ENCODE measurements around the gene SPTB. TPM values are rescaled to one million over a fixed set of nuclear protein-coding genes. Genes with fewer than 3 reads are reported as not detected.
A peak's percentile ranks its signal among the peaks of the same experiment; 100 is the strongest.

Gene SPTB
- total RNA-seq, 1 experiment from 2014 or later: 2.3 TPM

DNA sequence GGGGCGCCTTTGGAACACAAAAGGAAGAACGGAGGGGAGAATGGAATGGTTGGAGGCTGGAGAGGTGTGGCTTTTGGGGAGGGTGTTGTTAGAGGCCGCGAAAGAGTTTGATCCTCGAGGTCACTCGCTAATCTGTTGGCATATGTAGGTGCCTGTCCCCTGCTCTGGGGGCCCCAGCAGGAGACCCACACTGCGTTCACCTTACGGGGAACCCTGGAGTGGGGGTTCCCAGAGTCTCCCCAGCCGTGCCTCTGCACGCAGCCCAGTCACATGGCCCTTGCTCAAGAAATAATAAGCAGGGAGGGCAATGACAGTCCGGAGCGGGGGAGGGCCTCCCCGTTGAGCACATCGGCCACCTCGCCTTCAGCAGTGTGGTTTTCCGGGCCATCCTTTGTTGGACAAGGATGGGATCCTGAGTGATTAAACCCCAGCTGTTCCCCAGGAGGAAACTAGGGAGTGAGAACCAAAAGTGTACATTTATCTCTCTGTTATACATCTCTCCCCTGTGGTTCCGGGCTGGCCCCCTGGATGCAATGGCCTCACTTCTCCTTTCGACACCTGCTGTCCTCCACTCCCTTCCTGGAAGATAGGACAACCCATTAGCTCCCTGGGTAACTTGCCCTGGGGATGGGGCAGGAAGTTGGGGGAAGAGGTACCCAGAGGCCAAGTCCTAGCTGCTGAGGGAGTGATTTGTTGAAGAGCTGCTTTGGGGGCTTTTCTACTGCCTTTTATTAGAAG is 174.2 kb downstream of the SPTB start:
- Histone ChIP-seq H4K20me1 (ENCODE audit: low read length) (peaks cover 22% of the 10 kb centered on the region; the same call in 1 of the 2 replicates), H3K27ac (ENCODE audit: low read length) (peak overlapping the region; percentile 48; the same call in 1 of the 2 replicates)

DNA sequence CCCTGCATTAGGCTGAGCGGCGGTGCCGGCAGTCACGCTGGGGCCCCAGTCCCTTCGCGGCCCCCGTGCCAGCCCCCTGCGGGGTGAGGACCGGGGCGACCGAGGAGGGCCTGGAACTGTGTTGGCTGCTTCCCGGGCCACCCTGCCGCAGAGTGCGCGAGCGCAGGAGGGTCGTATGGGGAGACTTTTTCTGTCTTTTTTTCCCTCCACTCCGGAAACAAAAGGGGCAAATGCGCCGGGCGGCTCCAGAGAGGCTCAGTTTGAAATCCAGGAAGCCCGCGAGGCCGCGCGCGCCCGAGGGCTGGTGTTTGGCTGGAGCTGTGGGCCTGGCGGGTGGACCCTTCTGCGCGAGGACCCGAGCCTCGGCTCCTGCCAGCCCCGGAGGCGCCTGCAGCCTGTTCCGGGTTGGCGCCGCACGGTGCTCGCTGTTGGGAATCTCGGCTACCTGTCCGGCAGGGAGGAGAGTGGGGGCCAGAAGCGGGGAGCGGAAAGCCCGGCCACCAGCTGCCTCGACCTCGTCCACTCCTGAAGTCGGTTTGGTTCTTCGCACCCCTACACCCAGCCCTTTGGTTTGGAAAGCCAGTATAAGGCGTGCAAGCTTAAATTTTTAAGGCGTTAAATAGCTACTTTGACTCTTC is 174.8 kb downstream of the SPTB start:
- Histone ChIP-seq H3K27ac (ENCODE audit: low read length) (peak overlapping the region; percentile 48), H3K36me3 (ENCODE audit: low read depth, low read length) (no peaks in the 10 kb centered on the region; the same call in 1 of the 2 replicates), H3K4me2 (ENCODE audit: low read length) (peak overlapping the region; percentile 95), H3K9me2 (replicated peaks; ENCODE audit: low read length) (no peaks in the 10 kb centered on the region), H3K79me2 (ENCODE audit: low read length) (peaks cover 55% of the 10 kb centered on the region), H3F3A (ENCODE audit: low read length, unreplicated experiment) (peaks cover 3% of the 10 kb centered on the region), H2AFZ (ENCODE audit: low read length) (peak overlapping the region; percentile 66), H3K4me1 (ENCODE audit: insufficient read depth, low read length) (peaks cover 59% of the 10 kb centered on the region), H3K4me3 (ENCODE audit: low read length) (peak overlapping the region; percentile 93), H3K27me3 (ENCODE audit: low read length) (no peaks in the 10 kb centered on the region), H3K9ac (ENCODE audit: low read length) (peak overlapping the region; percentile 87), H4K20me1 (ENCODE audit: low read length) (peaks cover 22% of the 10 kb centered on the region; the same call in 1 of the 2 replicates), H3K9me3 (ENCODE audit: low read length) (no peaks in the 10 kb centered on the region)
- no TSS peak for BruUV-seq (replicated peaks)
- TF ChIP-seq EZH2 (IDR thresholded peaks at IDR 0.05; ENCODE audit: low read length, unreplicated experiment): no peak
- TF ChIP-seq EZH2phosphoT487 (IDR thresholded peaks at IDR 0.05; ENCODE audit: borderline replicate concordance, low read length): no peak
- TF ChIP-seq, protein P1, sequence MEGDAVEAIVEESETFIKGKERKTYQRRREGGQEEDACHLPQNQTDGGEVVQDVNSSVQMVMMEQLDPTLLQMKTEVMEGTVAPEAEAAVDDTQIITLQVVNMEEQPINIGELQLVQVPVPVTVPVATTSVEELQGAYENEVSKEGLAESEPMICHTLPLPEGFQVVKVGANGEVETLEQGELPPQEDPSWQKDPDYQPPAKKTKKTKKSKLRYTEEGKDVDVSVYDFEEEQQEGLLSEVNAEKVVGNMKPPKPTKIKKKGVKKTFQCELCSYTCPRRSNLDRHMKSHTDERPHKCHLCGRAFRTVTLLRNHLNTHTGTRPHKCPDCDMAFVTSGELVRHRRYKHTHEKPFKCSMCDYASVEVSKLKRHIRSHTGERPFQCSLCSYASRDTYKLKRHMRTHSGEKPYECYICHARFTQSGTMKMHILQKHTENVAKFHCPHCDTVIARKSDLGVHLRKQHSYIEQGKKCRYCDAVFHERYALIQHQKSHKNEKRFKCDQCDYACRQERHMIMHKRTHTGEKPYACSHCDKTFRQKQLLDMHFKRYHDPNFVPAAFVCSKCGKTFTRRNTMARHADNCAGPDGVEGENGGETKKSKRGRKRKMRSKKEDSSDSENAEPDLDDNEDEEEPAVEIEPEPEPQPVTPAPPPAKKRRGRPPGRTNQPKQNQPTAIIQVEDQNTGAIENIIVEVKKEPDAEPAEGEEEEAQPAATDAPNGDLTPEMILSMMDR (conservative IDR thresholded peaks at IDR 0.05; ENCODE audit: low read depth, low read length): no peak
- peak; percentile 9 for ATAC-seq
- no peak for DNase-seq
- POLR2A ChIA-PET (ENCODE audit: unreplicated experiment): interaction anchor here (0.6 kb wide), 2 partner anchors 68 to 781 kb away, joined by 3 to 4 read pairs; no protein-coding TSS in a partner anchor
- intact Hi-C loops (cut with micrococcal nuclease): loop anchor here (1.0 to 2.0 kb wide), 2 partner anchors 21 to 58 kb away; no protein-coding TSS in a partner anchor
- CTCF ChIA-PET: interaction anchor here (0.7 to 1.3 kb wide), 3 partner anchors 15 to 69 kb away, joined by 3 to 6 read pairs (median 4); no protein-coding TSS in a partner anchor

More for the DNA sequence above, 174.2 kb downstream of the SPTB start:
- Histone ChIP-seq H3K4me3 (ENCODE audit: low read length) (peak overlapping the region; percentile 93), H3K79me2 (ENCODE audit: low read length) (peaks cover 62% of the 10 kb centered on the region), H3K27me3 (ENCODE audit: low read length) (no peaks in the 10 kb centered on the region), H3K9ac (ENCODE audit: low read length) (peak overlapping the region; percentile 87), H3F3A (ENCODE audit: low read length, unreplicated experiment) (peaks cover 3% of the 10 kb centered on the region), H3K36me3 (ENCODE audit: low read depth, low read length) (no peaks in the 10 kb centered on the region; the same call in 1 of the 2 replicates), H3K9me3 (ENCODE audit: low read length) (no peaks in the 10 kb centered on the region), H3K4me1 (ENCODE audit: insufficient read depth, low read length) (peaks cover 59% of the 10 kb centered on the region), H3K4me2 (ENCODE audit: low read length) (peak overlapping the region; percentile 95), H2AFZ (ENCODE audit: low read length) (peak overlapping the region; percentile 66), H3K9me2 (replicated peaks; ENCODE audit: low read length) (no peaks in the 10 kb centered on the region)
- CTCF ChIA-PET: interaction anchor here (0.7 to 1.3 kb wide), 3 partner anchors 14 to 51 kb away, joined by 3 to 4 read pairs (median 3); no protein-coding TSS in a partner anchor
- TF ChIP-seq EZH2 (IDR thresholded peaks at IDR 0.05; ENCODE audit: low read length, unreplicated experiment) (no peak), EZH2phosphoT487 (IDR thresholded peaks at IDR 0.05; ENCODE audit: borderline replicate concordance, low read length) (no peak)
- TF ChIP-seq, protein P1 (conservative IDR thresholded peaks at IDR 0.05; ENCODE audit: low read depth, low read length): no peak
- DNase-seq: no peak
- peak; percentile 2; the same call in 1 of the 2 replicates for ATAC-seq
- intact Hi-C loops (cut with micrococcal nuclease): loop anchor here (1.0 to 2.0 kb wide), 2 partner anchors 21 to 57 kb away; no protein-coding TSS in a partner anchor
- TSS peak; percentile 47 for BruUV-seq (replicated peaks)
- POLR2A ChIA-PET (ENCODE audit: unreplicated experiment): interaction anchor here (0.6 kb wide), 1 partner anchor 780 kb away, joined by 4 read pairs; no protein-coding TSS in a partner anchor

Measured in PC-3 (cell line).